GM13977 (cell line): ENCODE results near the gene MTCL1.
"Not testable (repeated sequence)": the region's sequence is repeated elsewhere in the genome, so short reads cannot be mapped to it uniquely, and the experiment has no call there.

Source experiments
- DNase-seq: peaks from one replicate; pipeline ENCODE4 v3.0.0; 2012; ENCODE audit warnings: low spot score
- CTCF ChIP-seq: IDR thresholded peaks from 2 replicates; pipeline ENCODE4 v1.5.1; 2012; ENCODE audit warnings: mild to moderate bottlenecking, control low read depth; ENCODE audit not compliant: insufficient read depth; ENCODE audit errors: extremely low read depth, missing control alignments
- in situ Hi-C: fragments of 300-500 bp; cut with MboI; formaldehyde crosslinking; loops from one replicate; pipeline ENCODE4 v1.12.0; 2022; ENCODE audit warnings: low sequenced_read_pairs, low pct_unique_long_range_greater_than_20kb, mixed read lengths, inconsistent platforms; ENCODE audit not compliant: unreplicated experiment

MTCL1 gene

GRCh38 chr18:8756571-8756970, 51.2 kb downstream of the MTCL1 start:
- no peak for TF ChIP-seq CTCF
- no peak for DNase-seq
- in situ Hi-C loops: no loop called here

- DNase-seq: no peak
- in situ Hi-C loops: no loop called here
- no peak for TF ChIP-seq CTCF
Measured at GRCh38 chr18:8757396-8757997, 52.1 kb downstream of the MTCL1 start.

GRCh38 chr18:8758466-8758865, 53.1 kb downstream of the MTCL1 start:
- in situ Hi-C loops: no loop called here
- no peak for DNase-seq
- TF ChIP-seq CTCF: no peak

- in situ Hi-C loops: no loop called here
- no peak for TF ChIP-seq CTCF
Measured at GRCh38 chr18:8760984-8761383, 55.6 kb downstream of the MTCL1 start.

GRCh38 chr18:8761535-8761934, 56.2 kb downstream of the MTCL1 start:
- in situ Hi-C loops, DNase-seq: not testable (repeated sequence)

More at GRCh38 chr18:8760984-8761383, 55.6 kb downstream of the MTCL1 start:
- DNase-seq: no peak

- DNase-seq: no peak
- TF ChIP-seq CTCF: no peak
- in situ Hi-C loops: no loop called here
Measured at GRCh38 chr18:8762968-8763367, 57.6 kb downstream of the MTCL1 start.

- no peak for TF ChIP-seq CTCF
- in situ Hi-C loops: no loop called here
- DNase-seq: no peak
Measured at GRCh38 chr18:8763611-8764010, 58.3 kb downstream of the MTCL1 start.
